SK-N-MC (cell line): ENCODE measurements around the gene ST6GALNAC2.

Experiments used
- DNase-seq: peaks from one replicate; pipeline ENCODE4 v3.0.0-alpha.2; 2011; ENCODE audit warnings: low read depth, low spot score
- H3K27ac ChIP-seq: fragments of 200-600 bp; sonication (generic); 2 replicates; pipeline ENCODE4 v1.5.1; 2016; ENCODE audit warnings: mixed run types
- H3K36me3 ChIP-seq: fragments of 200-600 bp; sonication (generic); 2 replicates; pipeline ENCODE4 v1.6.1; 2017; ENCODE audit warnings: antibody characterized with exemption, low read length, mixed read lengths; ENCODE audit not compliant: insufficient read depth
- H3K4me3 ChIP-seq: fragments of 200-600 bp; sonication (generic); 2 replicates; pipeline ENCODE4 v1.5.1; 2016
- H3K9ac ChIP-seq: fragments of 200-600 bp; sonication (generic); 2 replicates; pipeline ENCODE4 v1.8.0; 2017; ENCODE audit warnings: mixed run types, mixed read lengths; ENCODE audit not compliant: insufficient read length
- H3K9me3 ChIP-seq: fragments of 200-600 bp; sonication (generic); 2 replicates; pipeline ENCODE4 v1.6.1; 2017; ENCODE audit warnings: low read depth, mild to moderate bottlenecking, antibody characterized with exemption, low read length, moderate library complexity, mixed read lengths
- EZH2 ChIP-seq: fragments of 200-600 bp; sonication (generic); IDR thresholded peaks from one replicate; pipeline ENCODE4 v1.6.1; 2017; ENCODE audit warnings: antibody characterized with exemption
- FOXP2 ChIP-seq: optimal IDR thresholded peaks from 2 replicates; pipeline ENCODE3; 2011; ENCODE audit warnings: mild to moderate bottlenecking, moderate library complexity; ENCODE audit not compliant: insufficient read depth; ENCODE audit errors: extremely low read length, control extremely low read depth
- POLR2AphosphoS5 ChIP-seq: IDR thresholded peaks from 2 replicates; pipeline ENCODE4 v1.6.1; 2012; ENCODE audit warnings: mild to moderate bottlenecking, low read depth, low read length, borderline replicate concordance

Gene ST6GALNAC2

DNA sequence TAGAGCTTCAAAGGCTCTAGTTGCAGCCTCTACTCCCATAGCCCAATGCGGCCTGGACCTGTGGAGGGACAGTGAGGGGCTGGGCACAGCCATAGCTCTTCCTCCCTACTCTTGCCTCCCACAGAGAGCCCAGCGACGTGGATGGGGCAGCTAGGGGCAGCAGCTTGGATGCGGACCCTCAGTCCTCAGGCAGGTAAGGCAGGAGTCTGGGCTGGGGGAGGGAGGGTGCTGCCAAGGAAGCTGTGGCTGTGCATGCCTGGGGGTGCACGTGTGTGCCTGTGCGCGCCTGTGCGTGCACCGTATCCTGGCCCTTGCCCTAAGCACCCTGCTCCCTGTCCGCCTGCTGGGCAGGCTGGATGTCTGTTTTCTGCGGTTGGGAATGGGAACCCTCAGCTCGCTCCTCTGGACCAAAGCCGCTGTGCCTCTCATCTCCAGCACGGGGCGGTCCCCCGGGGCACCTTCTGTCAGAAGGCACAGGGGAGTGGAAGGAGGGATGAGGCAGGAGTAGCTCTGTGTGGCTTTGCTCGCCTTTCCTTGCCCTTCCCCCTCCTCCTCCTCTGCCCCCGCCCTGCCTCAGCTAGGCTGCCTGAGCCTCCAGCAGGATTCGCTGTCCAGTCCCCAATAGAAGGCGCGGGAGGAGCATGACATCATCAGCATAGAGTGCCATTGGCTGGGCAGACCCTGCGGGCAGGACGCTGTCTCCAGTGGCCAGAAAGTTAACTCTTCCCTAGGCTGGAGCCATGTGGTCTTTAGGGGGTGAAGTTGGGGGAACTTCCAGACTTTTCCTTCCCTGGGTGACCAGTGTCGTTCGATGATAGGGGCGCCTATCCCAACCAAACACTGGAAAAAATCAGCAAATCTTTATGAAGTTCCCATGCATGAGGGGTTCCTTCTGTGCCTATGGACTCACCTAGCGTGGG is 45.0 kb downstream of the ST6GALNAC2 start:
- Histone ChIP-seq H3K4me3 (no peak overlapping the region), H3K9me3 (no peaks in the 10 kb centered on the region), H3K36me3 (no peaks in the 10 kb centered on the region), H3K9ac (no peak overlapping the region), H3K27ac (no peak overlapping the region)
- TF ChIP-seq FOXP2 (no peak), EZH2 (no peak), POLR2AphosphoS5 (no peak; the same call in 1 of the 2 replicates)
- no peak for DNase-seq

DNA sequence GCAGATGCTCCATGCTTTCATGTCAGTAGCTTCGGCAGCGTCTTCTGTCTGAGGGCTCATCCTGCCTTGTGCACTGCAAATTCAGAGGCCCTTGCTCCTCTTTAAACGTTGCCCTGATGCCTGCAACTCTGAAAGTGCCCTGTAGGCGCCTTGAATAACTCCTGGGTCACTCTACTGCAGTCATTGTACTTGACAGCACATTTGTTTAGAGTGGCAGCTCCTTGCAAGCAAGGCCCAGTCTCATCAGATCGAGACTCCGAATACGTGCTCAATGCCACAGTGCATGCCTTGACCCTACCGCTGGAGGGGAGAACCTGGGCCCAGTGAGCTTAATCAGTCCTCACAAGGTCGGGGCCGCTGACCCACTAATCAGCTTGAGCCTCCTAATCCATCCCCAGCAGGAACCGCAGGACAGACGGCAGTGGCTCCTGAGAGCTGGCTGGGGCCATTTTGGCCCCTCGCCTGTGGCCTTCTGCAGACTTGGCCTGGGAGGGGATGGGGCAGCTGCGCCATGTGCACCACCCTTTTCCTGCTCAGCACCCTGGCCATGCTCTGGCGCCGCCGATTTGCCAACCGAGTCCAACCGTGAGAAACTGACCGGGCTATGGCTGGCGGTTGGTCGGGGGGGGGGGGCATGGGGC is 45.9 kb downstream of the ST6GALNAC2 start, which contains the start of gene PRCD:
TSS of gene PRCD (plus strand) at position 414 of the 641 bp plus-strand sequence. CDS start at position 512, 98 bp downstream.
- Histone ChIP-seq H3K27ac (no peak within 1 kb of the TSS), H3K9ac (no peak within 1 kb of the TSS), H3K36me3 (no peaks in the 10 kb centered on the region), H3K4me3 (no peak within 1 kb of the TSS), H3K9me3 (no peaks in the 10 kb centered on the region)
- no peak for DNase-seq
- TF ChIP-seq POLR2AphosphoS5 = no peak
- TF ChIP-seq FOXP2 = no peak
- TF ChIP-seq EZH2 = no peak

DNA sequence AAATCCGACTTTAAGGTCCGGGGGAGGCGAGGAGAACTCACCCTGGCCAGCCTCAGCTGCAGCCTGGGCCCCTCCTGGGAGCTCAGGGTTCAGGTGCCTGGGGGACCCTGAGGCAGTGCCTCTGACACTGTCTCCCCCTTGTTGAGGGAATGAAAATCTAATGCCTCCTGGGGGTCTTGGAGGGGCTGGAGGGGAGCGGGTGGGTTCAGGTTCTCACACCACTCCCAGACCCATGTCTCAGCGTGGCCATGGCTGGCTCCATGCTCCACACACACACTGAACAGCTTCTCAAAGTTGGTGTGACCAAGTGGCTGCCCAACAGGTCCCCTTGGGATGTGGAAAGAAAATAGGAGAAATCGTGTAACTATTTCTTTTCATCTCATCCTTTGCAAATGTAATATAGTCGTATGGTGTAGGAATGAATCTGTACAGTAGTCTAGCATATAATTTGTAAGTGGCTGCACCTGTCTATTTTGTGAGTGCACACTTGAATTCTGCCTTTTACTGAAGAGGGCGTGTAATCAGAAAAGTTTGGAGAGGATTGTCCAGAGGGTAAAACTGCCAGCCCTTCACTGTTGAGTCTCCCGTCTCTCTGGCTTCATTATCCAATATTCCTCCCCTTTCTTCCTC is 46.6 kb downstream of the ST6GALNAC2 start:
- Histone ChIP-seq H3K36me3 (no peaks in the 10 kb centered on the region), H3K9me3 (no peaks in the 10 kb centered on the region), H3K4me3 (no peak overlapping the region), H3K27ac (no peak overlapping the region), H3K9ac (no peak overlapping the region)
- TF ChIP-seq FOXP2 (no peak), EZH2 (no peak), POLR2AphosphoS5 (no peak)
- DNase-seq = no peak

DNA sequence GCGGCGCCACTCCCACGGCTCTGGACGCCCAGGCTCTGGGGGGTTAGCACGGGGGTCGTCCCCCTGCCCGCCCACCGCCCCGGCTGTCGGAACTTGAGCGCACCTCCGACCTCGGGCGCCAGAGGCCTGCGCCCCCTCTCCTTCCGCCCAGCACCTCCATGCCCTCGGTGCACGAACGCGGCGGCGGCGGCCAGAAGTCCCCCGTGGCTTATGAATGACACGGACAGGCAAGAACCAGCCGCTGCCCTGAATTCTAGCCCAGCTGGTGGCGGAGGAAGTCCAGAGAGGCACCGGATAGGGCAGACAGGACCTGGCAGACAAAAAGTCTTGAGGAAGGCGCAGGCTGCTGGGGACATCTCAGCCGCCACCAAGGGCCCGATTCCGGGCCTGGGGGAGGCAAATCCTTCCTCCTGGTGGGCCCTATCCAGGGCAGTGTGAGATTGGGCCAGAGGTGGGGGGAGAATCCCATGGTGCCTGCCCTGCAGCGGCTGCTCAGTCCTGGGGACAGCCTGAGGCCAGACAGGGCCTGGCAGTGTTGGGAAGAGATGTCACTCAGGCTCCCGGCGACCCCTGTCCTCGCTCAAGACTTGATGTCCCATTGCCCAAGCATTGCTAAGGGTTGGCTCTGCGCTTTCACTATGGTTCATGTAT is 47.3 kb downstream of the ST6GALNAC2 start:
- DNase-seq = no peak
- Histone ChIP-seq H3K27ac (no peak overlapping the region), H3K9ac (no peak overlapping the region), H3K9me3 (no peaks in the 10 kb centered on the region), H3K4me3 (no peak overlapping the region), H3K36me3 (no peaks in the 10 kb centered on the region)
- TF ChIP-seq FOXP2 (no peak), POLR2AphosphoS5 (no peak), EZH2 (no peak)

DNA sequence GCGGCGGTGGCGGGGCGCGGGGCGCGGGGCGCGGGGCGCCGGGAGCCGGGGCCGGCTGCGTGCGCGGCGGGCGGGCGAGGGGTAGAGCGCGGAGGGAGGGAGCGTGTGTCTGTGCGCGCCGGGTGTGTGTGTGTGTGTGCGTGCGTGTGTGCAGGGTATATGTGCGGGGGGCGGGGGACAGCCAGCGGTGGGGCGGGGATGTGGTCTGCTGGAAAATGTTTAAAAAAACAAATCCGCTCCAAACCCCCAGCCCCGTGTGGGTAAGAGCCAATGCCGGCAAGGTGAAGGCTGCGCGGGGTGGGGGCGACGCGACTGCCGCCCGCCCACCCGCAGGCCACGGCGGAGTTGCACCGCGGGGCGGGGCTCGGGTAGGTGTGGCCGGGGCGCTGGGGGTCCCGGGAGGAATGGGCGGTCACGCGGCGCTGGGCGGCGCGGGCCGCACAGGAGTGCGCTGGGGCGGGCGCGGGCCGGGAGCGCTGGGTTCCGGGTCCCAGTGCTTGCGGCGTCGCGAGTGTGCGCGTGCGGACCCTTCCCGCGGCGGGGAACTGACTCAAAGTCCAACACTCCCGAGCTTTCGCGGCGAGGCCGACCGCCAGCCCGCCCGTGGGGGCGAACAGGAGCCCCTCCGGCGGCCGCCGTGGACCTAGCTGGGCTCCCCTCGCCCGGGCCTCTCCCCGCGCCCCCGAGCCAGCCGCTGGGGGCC is 47.9 kb downstream of the ST6GALNAC2 start, which contains the start of gene CYGB:
TSS of gene CYGB (minus strand) at position 132 of the 703 bp plus-strand sequence. CDS start 167 bp downstream, outside the sequence.
- no peak for DNase-seq
- no peak within 1 kb of the TSS for H3K9ac ChIP-seq
- no peak within 1 kb of the TSS for H3K4me3 ChIP-seq
- no peaks in the 10 kb centered on the region for H3K36me3 ChIP-seq
- TF ChIP-seq EZH2 = no peak
- TF ChIP-seq POLR2AphosphoS5 = no peak
- no peak for TF ChIP-seq FOXP2
- H3K27ac ChIP-seq = no peak within 1 kb of the TSS
- H3K9me3 ChIP-seq = no peaks in the 10 kb centered on the region

DNA sequence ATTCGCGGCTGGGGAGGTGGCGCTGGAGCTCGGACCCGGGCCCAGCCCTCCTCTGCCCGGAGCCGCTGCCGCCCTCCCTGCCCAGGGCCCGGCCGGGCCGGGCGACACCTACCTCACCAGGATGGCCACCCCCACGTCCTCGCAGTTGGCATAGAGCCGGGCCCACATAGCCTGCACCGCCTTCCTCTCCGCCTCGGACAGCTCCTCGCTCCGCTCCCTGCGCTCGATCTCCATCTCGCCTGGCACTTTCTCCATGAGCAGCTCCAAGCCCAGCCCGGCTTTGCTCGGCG is 48.4 kb downstream of the ST6GALNAC2 start:
- Histone ChIP-seq H3K4me3 (no peak overlapping the region), H3K27ac (no peak overlapping the region), H3K9ac (no peak overlapping the region), H3K9me3 (no peaks in the 10 kb centered on the region), H3K36me3 (no peaks in the 10 kb centered on the region)
- no peak for DNase-seq
- TF ChIP-seq FOXP2 (no peak), POLR2AphosphoS5 (no peak), EZH2 (no peak)

DNA sequence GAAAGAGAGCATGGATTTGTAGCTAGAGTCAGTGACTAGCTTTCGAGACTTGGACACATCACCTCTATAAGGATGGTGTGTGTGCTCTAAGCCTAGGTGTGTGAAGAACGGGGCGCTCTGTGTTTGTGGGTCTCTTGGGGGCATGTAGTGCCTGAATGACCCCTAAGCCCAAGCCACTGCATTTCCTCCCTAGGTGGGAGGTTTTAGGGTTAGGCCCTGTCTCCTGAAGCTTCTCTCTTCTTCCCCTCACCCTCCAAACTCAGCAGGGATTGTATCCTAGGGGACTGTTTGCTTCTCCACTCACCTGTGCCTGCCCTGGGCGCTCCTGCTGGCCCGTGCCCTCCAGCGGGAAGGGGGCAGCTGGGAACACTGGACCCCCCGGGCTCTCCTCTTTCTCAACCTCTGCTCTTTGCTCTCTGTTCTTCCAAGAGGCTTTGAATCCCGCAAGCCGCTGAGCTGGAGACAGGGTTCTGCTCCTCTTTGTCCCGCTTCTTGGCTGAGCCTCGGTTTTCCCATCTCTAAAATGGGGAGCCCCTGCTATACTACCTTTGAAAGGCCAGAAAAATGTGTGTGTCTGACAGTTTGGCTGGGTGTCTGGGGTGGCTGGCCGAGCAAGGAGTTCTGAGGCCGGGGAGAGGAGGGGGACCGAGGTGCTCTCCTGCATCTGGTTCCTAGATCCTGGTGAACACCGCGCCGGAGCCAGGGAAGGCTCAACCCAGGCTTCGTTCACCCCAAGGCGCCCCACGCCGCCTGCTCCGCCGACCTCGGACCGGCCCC is 49.0 kb downstream of the ST6GALNAC2 start:
- Histone ChIP-seq H3K9me3 (no peaks in the 10 kb centered on the region), H3K27ac (no peak overlapping the region), H3K9ac (no peak overlapping the region), H3K36me3 (no peaks in the 10 kb centered on the region), H3K4me3 (no peak overlapping the region)
- DNase-seq = no peak
- TF ChIP-seq EZH2 = no peak
- TF ChIP-seq POLR2AphosphoS5 = no peak
- no peak for TF ChIP-seq FOXP2
